Measurements from ENCODE around the gene C4BPB. TPM values are rescaled to one million over a fixed set of nuclear protein-coding genes. Genes with fewer than 3 reads are reported as not detected.

C4BPB gene
- total and polyA plus RNA-seq, 2 of the 13 experiments (the other 11 are each of a cell fraction or from before 2014, with no cell fraction given): 155 to 266 TPM

GRCh38 chr1:207069858-207070506 is 18.7 kb upstream of the C4BPB start:
- H3K27ac ChIP-seq (ENCODE audit: extremely low read length, insufficient read depth, low read length): no peak overlapping the region
- DNase-seq (ENCODE audit: low spot score) (no peak), ATAC-seq (no peak), FAIRE-seq (no peak)
- no peak overlapping the region for H3K4me2 ChIP-seq (ENCODE audit: low read depth, low read length)
- intact Hi-C loops (cut with micrococcal nuclease; ENCODE audit: unreplicated experiment): loop anchor here (10.0 kb wide), 1 partner anchor 335 kb away; no protein-coding TSS in a partner anchor
- no peak overlapping the region for H3K4me3 ChIP-seq (replicated peaks in 1 of 3; ENCODE audit: insufficient read depth in 1 of 3, low read depth in 2 of 3, low read length in 3 of 3)
- H3K27me3 ChIP-seq (ENCODE audit: control insufficient read depth in 1 of 2, insufficient read depth in 2 of 2, low read length in 2 of 2): no peaks in the 10 kb centered on the region
- CTCF ChIA-PET (ENCODE audit: low intra/inter-chr PET ratio, low total read pairs): no interaction called here
- 100% methylated on average over 2 of the region's 5 CpGs for whole genome bisulfite sequencing (ENCODE audit: low lambda C conversion rate)
- peaks cover 9 to 21% of the 10 kb centered on the region in 2 experiments; a peak in 4 of 5 replicates for H3K36me3 ChIP-seq (replicated peaks in 1 of 2; ENCODE audit: control insufficient read depth in 1 of 2, insufficient read depth in 2 of 2, low read length in 2 of 2)
- BruUV-seq (replicated peaks): no TSS peak
- no peaks in the 10 kb centered on the region for H4K20me1 ChIP-seq (ENCODE audit: insufficient read depth, low read length)
- H3K79me2 ChIP-seq (ENCODE audit: insufficient read depth, low read length): no peaks in the 10 kb centered on the region
- POLR2A ChIA-PET: no interaction called here
- peaks cover 21% of the 10 kb centered on the region for H3K4me1 ChIP-seq (ENCODE audit: insufficient read depth, low read length)
- no peaks in the 10 kb centered on the region for H3K9me3 ChIP-seq (ENCODE audit: low read length)
- no peak overlapping the region for H3K9ac ChIP-seq (ENCODE audit: insufficient read depth, low read depth, low read length)
- TF ChIP-seq ZNF772 (CRISPR knock-in tag; IDR thresholded peaks at IDR 0.05) (no peak), ZSCAN31 (CRISPR knock-in tag; IDR thresholded peaks at IDR 0.05; ENCODE audit: low read depth) (no peak), THAP8 (CRISPR knock-in tag; IDR thresholded peaks at IDR 0.05; ENCODE audit: borderline replicate concordance) (no peak), SRY (CRISPR knock-in tag; IDR thresholded peaks at IDR 0.05) (no peak), GPBP1L1 (CRISPR knock-in tag; IDR thresholded peaks at IDR 0.05) (no peak), ZNF556 (CRISPR knock-in tag; IDR thresholded peaks at IDR 0.05; ENCODE audit: borderline replicate concordance) (no peak), ZNF607 (CRISPR knock-in tag; IDR thresholded peaks at IDR 0.05; ENCODE audit: borderline replicate concordance) (no peak), FOXK1 (CRISPR knock-in tag; IDR thresholded peaks at IDR 0.05; ENCODE audit: borderline replicate concordance, low read depth) (no peak), PATZ1 (CRISPR knock-in tag; IDR thresholded peaks at IDR 0.05) (no peak), ELF4 (CRISPR knock-in tag; IDR thresholded peaks at IDR 0.05; ENCODE audit: borderline replicate concordance) (no peak), REXO4 (CRISPR knock-in tag; IDR thresholded peaks at IDR 0.05; ENCODE audit: borderline replicate concordance) (no peak), EP300 (IDR thresholded peaks at IDR 0.05; ENCODE audit: low read depth in 2 of 2, low read length in 2 of 2) (no peak), EP300 (CRISPR knock-in tag; IDR thresholded peaks at IDR 0.05; ENCODE audit: borderline replicate concordance) (no peak), MTF1 (CRISPR knock-in tag; IDR thresholded peaks at IDR 0.05) (no peak)
- in situ Hi-C loops (cut with HindIII; ENCODE audit: extremely low pct_ligation_motif_present, low pct_unique_long_range_greater_than_20kb): loop anchor here (10.0 kb wide), 1 partner anchor 135 kb away; no protein-coding TSS in a partner anchor
- no peak overlapping the region for H2AFZ ChIP-seq (ENCODE audit: low read length)
